EL (cell line): ENCODE results near the gene SPNS3.

Experiments used
- DNase-seq: peaks from one replicate; pipeline ENCODE4 v3.0.0-alpha.2; 2016

Gene SPNS3

GRCh38 chr17:4427505-4427904 is 6.2 kb upstream of the SPNS3 start:
- DNase-seq = no peak

DNA sequence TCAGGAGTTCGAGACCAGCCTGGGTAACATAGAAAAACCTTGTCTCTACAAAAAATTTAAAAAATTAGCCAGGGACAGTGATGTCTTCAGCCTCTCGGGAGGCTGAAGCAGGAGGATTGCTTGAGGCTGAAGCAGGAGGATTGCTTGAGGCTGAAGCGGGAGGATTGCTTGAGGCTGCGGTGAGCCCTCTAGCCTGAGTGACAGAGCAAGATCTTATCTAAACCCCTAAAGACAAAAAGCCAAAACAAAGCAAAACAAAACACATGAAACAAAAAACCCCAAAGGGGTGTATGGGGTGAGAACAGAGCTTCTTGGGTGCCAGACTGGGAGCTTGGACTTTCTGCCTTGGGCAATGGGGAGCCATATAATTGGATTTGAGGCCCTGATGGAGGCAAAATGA is 2.6 kb downstream of the SPNS3 start:
- no peak for DNase-seq

DNA sequence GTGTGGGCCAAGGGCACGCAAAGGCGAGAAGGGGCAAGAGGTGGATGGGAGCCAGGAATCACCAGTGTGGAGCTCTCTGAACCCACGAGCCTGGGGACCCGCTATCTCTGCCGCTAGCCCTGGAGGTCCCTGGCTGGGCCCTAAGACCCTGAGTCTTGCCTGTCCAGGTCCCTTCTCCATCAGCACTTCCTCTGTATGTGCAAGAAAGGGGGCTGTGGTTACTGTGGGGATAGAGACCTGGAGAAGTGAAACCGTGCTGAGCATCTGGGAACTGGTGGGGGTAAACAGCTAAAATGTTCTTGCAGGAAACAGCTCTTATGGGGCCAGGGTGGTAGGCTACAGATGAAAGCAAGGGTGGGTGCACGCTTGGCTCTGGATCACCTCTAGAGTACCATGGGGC is 3.1 kb downstream of the SPNS3 start:
- DNase-seq = no peak

GRCh38 chr17:4438162-4438944 is 4.6 kb downstream of the SPNS3 start:
- no peak for DNase-seq

- DNase-seq = no peak
Observed at GRCh38 chr17:4440021-4440420, 6.3 kb downstream of the SPNS3 start.

GRCh38 chr17:4440690-4441686 is 7.2 kb downstream of the SPNS3 start:
- no peak for DNase-seq

DNA sequence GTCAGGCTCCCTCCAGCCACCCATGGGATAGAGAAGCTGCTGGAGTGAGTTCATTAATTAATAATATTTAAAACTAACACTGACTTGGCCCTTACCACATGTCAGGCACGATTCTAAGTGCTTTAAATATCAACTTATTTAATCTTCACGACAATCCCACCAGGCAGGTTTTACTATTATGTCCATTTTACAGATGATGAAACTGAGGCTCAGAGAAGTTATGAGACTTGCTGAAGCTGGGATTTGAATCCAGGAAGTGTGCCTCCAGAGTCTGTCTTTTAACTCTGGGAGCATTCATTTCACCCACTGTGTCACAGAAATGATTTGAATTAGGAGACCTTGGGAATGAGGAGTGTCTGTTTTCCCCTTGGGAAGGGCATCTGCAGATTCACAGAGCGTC is 8.8 kb downstream of the SPNS3 start:
- DNase-seq = no peak

- DNase-seq = no peak
Observed at GRCh38 chr17:4443476-4443875, 9.7 kb downstream of the SPNS3 start.

GRCh38 chr17:4444782-4445473 is 11.2 kb downstream of the SPNS3 start:
- DNase-seq = no peak

DNA sequence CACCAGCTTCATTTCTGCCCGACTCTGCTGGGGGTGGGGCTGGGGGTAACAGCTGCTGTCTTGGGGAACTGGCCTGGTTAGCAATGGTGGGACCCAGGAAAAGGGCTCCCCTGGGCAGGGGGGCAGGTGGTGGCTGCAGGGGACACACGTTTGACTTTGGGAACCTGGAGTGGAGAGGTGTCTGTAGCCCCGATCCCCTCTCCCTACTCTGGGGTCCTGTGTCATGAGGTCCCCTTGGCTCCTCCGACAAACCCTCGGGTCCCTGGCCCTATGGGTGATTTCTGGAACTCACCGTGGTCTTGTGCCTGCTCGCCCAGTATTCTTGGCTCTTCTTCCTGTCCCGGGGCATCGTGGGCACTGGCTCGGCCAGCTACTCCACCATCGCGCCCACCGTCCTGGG is 12.0 kb downstream of the SPNS3 start:
- DNase-seq = no peak

DNA sequence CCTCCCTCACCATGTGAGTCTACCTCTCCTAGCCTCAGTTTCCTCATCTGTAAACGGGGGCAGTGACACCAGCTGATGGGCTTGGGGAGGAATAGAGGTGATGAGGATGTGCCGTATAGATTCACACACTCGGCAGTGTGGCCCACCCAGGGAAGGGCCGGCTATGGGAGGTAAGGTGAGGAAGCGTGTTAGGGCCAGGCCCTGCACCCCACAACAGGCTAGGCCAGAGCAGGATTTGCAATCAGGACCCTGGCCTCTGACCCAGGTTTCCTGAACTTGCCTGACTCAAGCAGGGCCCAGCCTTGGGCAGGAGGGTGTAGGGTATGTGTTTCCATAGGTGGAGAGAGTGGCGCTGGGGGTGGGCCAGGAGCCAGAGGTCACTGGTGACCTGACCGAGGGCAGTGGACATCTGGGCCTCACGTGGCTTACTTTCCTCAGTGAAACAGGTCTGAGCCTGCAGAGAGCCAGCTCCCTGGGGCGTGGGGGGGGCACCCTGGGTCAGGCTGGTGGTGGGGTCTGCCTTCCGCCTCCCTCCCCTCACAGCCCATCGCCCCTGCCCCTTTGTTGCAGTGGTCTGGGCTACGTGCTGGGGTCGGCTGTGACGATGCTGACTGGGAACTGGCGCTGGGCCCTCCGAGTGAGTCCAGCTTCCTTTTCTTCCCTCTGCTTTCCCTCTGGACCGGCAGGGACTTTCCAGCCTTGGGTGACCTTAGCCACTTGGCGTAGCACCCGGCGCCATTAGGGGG is 12.8 kb downstream of the SPNS3 start:
- no peak for DNase-seq

GRCh38 chr17:4448197-4448980 is 14.6 kb downstream of the SPNS3 start:
- DNase-seq = no peak

- no peak for DNase-seq
Observed at GRCh38 chr17:4449736-4450135, 16.0 kb downstream of the SPNS3 start.

- no peak for DNase-seq
Observed at GRCh38 chr17:4450710-4451316, 17.1 kb downstream of the SPNS3 start.

GRCh38 chr17:4453812-4454591 is 20.3 kb downstream of the SPNS3 start:
- no peak for DNase-seq

- DNase-seq = no peak
Observed at GRCh38 chr17:4460661-4461060, 26.9 kb downstream of the SPNS3 start.

- DNase-seq = no peak
Observed at GRCh38 chr17:4463818-4464476, 30.2 kb downstream of the SPNS3 start.

GRCh38 chr17:4465786-4466185 is 32.0 kb downstream of the SPNS3 start:
- DNase-seq = no peak

GRCh38 chr17:4467287-4467686 is 33.5 kb downstream of the SPNS3 start:
- no peak for DNase-seq

- DNase-seq = no peak
Observed at GRCh38 chr17:4469552-4469951, 35.8 kb downstream of the SPNS3 start.
